GM19324 (cell line): Measurements from ENCODE around the gene PPP2R3C.
"Not testable (repeated sequence)": the region's sequence is repeated elsewhere in the genome, so short reads cannot be mapped to it uniquely, and the experiment has no call there.

ENCODE experiments used
- ATAC-seq: cut with Tn5 transposase; IDR thresholded peaks from one replicate; pipeline ENCODE4 v1.9.1; 2021; ENCODE audit warnings: mild to moderate bottlenecking, moderate library complexity; ENCODE audit not compliant: unreplicated experiment, low FRiP score

PPP2R3C gene

DNA sequence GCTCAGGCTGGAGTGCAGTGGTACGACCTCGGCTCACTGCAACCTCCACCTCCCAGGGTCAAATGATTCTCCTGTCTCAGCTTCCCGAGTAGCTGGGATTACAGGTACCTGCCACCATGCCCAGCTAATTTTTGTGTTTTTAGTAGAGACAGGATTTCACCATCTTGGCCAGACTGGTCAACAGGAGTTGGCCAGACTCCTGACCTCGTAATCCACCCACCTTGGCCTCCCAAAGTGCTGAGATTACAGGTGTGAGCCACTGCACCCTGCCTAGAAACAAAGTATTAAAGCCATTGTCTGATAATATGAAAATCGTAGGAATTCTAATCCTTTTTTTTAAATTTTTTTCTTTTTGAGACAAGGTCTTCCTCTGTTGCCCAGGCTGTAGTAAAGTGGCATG, 56.1 kb downstream of the PPP2R3C start:
- ATAC-seq, result not testable (repeated sequence)

DNA sequence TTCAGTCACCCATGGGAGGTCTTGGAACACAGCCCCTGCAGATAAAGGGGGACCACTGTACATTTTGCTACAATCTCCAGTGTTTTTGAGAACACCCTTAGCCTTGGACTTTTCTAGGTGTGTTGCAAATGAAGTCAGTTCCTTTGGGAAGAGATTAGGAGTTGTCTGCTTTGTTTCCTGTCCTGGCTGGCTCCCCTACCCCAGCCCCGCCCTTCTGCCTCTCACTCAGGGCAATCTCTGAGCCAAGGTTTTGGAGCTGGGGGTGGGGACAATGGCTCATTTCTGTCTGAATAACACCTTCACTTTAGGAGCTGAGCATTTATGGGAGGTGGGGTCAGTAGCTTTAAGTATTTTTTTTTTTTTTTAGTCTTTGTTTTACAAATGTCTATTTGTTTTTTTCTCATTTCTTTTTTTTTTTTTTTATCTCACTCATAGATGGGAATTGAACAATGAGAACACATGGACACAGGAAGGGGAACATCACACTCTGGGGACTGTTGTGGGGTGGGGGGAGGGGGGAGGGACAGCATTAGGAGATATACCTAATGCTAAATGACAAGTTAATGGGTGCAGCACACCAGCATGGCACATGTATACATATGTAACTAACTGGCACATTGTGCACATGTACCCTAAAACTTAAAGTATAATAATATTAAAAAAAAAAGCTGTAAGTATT, 60.5 kb downstream of the PPP2R3C start:
- not testable (repeated sequence) for ATAC-seq

DNA sequence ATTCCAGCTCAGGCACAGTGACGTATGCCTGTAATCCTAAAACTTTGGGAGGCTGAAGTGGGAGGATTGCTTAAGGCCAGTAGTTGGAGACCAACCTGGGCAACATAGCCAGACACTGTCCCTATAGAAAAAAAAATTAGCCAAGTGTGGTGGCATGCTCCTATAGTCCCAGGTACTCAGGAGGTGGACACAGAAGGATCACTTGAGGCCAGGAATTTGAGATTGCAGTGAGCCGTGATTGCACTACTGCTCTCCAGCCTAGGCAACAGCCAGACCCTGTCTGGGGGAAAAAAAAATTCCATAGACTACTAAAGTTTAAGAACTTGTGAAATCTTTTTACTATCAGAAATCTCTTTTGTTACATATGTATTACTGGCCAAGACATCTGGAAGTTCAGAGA, 69.2 kb downstream of the PPP2R3C start:
- ATAC-seq, result no peak

DNA sequence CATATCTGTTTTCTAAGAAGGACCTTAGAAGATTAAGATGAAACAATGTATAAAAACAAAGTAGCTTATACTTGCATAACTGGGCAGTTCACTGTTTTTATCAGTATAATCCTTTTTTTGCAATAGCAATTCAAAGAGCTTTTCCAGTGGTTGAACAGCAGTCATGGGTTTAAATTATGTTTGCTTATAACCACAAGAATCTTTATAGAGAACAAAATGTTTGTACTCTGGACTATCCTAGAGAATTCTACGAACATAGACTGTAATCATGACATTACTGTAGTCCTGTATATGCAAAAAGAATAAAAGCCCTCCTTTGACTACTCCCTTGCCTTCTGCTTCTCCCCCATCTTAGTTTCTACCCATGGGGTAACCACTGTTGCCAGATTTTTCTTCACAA, 70.0 kb downstream of the PPP2R3C start:
- no peak for ATAC-seq

DNA sequence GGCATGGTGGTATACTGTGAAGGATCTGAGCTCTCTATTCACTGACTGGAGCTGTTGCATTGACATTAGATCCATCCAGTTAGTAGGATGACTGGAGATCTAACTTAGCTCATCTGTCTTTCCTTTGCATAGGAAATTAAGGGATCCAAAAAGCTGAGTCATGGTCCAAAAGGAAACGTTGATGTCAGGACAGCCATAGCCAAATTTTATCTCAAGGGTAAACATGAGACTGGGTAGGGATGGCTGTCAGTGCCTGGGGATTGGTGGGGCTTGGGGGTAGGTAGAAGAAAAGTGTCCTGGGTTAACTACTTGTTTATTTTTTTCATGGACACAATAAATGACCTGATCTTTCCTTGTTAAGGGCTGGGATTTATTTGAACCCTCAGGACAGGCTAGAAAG, 71.1 kb downstream of the PPP2R3C start:
- ATAC-seq, result no peak

DNA sequence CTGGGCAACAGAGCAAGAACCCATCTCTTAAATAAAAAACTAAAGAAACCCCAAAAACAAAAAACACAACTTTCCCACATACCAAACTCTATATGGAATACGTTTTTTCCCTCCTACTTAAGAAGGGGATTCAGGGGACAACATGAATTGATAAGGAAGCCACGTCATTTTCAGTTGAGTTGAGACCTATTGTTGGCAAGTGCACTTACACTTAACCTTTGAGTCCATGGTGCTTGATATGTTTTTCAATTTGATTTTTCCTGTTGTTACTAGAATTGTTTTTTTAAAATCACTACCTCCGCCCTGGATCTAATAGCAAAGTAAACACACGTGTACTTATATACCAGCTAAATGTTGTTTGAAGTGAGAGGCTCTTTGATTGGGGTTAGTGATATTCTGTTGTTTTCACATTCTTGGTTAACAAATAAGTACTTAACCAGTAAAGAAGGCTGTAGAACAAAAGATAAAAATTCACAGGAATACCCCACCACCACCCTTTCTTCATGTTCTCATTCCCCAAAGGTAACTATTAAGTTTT, 73.7 kb downstream of the PPP2R3C start:
- ATAC-seq, result no peak

DNA sequence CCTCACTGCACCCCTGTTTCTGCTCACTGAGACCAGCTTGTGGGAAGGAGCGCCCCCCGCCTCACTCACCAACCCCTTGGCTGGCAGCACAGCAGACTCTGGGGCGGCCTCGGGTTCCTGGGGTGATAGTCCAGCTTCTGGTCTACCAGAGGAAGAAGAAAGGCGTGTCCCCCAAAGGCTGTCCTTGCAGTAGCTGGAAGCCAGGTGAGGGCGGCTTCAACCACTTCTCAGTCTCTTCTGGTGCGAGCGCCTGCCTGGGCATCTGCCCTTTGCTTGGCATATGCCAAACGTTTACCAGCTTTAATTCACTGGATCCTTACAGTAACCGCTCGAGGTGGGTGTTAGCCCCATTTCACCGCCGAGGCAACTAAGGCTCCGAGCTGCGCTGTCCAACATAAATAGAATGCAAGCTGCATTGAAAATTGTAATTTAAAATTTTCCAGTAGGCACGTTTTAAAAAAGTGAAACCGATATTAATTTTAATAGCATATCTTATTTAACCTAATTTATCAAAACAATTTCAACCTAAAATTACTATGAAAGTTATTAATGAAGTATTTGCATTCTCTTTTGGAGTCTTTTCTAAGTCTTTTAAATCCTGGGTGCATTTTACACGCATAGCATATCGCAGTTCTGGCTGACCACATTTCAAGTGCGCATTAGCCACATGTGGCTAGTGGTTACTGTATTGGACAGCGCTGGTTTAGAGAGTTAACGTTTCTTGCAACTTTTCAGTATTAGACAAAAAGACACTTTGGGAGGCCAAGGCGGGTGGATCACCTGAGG, 74.8 kb downstream of the PPP2R3C start:
- no peak for ATAC-seq

DNA sequence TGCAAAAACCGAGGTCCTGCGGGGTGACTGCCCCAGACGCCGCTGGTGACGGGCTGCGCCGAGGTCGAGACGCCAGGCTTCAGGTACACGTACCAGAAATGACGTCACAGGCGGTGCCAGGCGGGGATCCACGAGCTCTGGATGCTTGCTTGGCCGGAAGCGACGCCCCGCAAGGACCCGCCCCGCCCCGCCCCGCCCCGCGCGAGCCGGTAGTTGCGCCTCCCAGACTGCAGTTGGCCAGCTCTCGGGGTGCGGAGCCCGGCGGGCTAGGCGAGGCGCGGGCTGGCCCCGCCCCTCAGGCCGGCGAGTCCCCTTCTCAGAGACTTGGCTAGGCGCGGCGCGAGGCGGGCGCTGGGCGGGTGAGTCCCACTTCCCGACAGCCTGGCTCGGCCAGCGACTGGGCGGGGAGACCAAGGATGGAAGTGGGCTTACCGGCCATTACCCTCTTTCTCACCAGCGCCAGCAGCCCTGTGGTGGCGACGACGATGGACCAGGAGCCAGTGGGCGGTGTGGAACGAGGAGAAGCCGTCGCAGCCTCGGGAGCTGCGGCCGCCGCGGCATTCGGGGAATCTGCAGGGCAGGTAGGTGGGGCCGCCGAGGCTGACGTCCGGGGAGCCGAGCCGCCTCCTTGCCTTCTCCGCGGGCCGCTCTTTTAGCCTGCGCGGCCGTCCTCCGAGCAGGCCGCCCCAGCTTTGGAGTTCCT, 75.6 kb downstream of the PPP2R3C start, which contains the start of gene FAM177A1:
Gene FAM177A1 (plus strand): TSS at position 225 of the 703 bp plus-strand sequence. CDS start 192 bp downstream, at position 417.
- peak; percentile 97 for ATAC-seq

DNA sequence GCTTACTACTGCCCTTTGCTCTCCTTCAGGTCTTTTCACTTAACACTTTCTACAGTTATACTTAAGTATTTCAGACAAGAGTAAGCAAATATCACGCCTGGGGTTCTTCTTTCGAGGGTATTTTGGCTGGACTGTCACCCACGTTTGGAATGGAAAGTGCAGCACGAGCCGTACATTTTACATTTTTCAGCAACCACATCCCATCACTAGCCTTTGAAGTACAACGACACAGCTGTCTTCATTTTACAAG, 76.1 kb downstream of the PPP2R3C start:
- no peak for ATAC-seq

DNA sequence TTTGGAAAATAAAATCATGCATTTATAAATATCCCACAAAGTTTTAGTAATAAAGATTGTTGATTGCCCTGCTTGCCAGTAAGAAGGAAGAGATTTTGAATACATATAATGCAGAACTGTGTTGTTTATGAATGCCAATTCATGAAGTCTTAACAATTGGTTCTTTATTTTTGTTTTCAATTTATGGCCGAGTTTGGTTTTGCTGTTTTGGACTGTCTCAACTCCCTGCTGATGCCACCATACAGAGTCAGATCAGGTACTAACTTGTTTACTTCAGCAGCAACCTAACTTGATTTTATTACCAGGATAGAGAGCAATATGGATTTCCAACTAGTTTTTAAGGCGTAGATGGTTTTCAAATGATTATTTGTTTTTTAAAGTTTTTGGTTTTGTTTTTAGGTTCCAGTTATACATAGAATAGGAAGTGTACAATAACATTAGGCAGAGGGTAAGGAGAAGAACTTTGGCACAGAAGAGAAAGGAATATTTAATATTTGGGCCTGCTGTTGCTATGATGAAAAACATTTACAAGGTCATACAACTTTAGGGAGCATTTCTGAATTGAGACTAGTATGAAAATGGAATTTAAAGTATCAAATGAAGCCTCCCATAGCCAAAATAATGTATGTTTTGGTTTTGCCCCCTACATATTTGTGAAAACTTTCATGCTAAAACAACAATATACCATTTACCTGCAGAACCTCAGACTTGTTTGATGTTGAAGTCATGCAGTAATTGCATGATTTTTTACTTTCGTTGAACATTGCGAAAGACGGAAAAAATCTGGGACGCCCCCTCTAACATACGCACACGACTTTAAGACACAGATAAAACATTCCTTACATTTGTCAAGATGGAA, 76.6 kb downstream of the PPP2R3C start:
- no peak for ATAC-seq

DNA sequence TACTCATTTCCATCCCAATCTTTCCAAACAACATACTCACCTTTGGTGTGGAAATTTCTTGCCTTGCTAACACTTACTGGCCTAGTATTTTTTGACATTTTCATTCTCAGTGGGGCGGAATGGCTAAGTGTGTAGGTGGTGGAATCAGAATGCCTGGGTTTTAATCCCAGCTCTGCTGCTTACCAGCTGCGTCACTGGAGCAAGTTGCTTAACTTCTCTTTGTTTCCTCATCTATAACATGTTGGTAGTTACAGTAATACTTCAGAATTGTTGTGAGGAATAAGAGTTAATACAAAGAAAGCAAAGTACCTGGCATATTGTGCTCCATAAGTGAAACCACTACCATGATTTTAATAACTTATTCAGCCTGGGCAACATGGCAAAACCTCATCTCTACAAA, 78.7 kb downstream of the PPP2R3C start:
- ATAC-seq, result no peak

DNA sequence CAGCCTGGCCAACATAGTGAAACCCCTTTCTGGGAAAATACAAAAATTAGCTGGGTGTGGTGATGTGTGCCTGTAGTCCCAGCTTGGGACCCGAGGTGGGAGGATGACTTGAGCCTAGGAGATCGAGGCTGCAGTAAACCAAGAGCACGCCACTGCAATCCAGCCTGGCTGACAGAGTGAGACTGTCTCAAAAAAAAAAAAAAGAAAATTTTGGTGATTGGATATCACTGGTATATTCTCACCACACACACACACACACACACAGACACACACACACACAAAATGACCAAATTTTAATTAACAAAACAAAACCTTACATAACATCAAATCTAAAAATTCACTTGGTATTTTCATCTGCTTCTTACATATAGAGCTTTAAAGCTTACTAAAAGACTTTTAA, 79.2 kb downstream of the PPP2R3C start:
- no peak for ATAC-seq

DNA sequence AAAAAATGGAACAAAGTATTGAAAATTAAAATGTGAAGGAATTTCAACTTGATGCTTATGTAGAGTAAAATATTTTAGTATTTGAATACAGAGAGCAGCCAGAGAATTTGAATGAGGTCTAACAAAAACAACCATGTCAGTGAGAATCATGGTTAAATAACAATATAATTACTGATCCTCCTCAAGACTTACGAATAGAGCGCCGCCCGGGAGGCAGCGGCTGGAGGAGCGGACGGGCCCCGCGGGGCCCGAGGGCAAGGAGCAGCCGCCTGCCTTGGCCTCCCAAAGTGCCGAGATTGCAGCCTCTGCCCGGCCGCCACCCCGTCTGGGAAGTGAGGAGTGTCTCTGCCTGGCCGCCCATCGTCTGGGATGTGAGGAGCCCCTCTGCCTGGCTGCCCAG, 83.5 kb downstream of the PPP2R3C start:
- ATAC-seq, result not testable (repeated sequence)
